HTERT RPE-1 (cell line): ENCODE results near the gene ASB10.

Experiments
- in situ Hi-C: fragments of 300-500 bp; cut with MboI; formaldehyde crosslinking; loops from 4 replicates; pipeline ENCODE4 v1.14.3; 2020; ENCODE audit warnings: low sequenced_read_pairs

The ASB10 gene

DNA sequence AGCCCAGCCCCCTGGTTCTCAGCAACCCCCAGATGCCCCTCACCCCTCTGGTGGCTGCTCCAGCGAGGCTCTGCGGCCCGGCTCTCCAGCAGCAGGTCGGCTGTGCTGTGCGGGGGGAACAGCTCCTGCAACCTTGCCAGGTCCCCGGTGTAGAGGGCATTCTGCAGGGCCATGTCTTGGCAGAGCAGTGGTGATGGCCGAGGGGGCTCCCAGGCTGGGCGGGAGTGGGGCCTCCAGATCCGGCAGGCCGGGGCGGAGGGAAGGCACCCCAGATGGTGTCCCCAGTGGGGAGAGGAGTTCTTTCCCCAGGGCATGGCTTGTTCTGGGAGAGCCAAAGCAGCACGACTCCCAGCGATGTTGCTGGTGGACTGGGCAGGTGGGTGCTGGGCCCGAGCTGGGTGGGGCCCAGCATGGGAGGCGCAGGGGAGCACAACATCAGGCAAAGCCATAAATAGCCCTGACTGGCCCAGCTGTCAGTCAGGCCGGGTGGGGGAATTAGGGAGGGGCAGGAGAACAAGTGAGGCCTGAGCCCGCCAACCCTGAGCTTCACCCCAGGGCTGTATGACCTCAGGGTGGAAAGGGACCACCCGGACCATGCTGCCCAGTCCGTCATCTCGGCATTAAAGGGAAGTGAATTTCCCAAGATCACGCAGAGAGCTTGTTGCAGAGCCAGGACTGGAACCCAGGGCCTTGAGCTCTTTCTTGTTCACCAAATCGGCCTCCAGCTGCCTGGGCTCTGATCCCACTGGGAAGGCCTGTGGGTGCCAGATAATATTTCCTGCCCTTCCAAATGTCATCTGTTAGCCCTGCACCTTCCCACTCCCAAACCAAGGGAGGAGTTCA is 580 bp upstream of the ASB10 start:
- in situ Hi-C loops, result no loop called here

DNA sequence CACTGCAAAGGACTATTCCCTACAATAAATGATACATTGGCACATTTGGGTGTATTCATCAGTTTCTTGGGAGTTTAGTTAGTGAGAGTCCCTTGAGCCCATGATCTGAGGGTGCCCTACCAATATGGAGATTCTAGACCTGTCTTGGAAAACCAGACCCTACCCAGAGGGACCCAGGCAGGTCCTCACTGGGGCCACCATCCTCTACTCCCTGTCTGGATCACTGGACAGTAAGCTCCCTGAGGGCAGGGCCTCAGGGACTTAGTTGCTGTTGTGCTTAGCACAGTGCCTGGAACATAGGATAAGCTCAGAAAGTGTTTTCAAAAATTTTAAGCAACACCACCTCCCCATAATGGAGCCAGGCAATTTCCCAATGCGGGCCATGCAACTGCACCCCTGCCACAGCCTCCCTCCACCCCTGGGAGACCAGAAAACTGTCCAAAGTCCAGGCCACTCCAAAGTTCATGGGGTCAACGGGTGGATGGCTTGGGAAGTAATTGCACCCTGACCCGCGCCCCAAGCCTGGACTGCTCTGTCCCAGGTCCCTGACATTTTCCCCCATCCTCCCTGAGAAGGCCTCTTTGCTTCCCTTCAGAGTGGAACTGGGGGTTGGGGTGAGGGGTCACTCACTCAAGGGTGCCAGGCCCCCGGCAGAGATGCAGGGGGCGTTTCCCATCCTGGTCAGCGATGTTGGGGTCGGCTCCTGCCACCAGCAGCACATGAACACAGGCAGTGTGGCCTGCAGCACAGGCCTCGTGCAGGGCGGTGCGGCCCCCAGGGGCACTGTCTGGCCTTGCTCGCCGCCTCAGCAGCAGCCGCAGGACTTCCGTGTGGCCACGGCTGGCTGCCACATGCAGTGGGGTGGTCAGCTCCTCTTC is 1.0 kb downstream of the ASB10 start:
- in situ Hi-C loops, result no loop called here

DNA sequence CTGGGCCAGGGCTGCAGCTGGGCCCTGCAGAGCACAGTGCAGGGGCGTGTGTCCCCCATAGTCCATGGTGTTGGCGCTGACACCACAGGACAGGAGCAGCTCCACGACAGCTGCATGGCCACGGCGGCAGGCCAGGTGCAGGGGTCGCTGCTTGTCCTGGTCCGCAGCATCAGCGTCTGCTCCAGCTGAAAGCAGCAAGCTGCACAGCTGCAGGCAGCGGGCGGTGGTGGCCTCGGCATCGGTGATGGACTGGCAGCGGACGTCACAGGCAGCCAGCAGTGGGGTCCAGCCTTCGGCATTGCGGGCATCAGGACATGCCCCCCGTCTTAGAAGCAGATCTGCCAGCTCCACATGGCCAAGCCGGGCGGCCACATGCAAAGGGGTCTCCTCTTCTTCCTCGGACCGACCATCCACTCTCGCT is 6.0 kb downstream of the ASB10 start:
- in situ Hi-C loops, result no loop called here

DNA sequence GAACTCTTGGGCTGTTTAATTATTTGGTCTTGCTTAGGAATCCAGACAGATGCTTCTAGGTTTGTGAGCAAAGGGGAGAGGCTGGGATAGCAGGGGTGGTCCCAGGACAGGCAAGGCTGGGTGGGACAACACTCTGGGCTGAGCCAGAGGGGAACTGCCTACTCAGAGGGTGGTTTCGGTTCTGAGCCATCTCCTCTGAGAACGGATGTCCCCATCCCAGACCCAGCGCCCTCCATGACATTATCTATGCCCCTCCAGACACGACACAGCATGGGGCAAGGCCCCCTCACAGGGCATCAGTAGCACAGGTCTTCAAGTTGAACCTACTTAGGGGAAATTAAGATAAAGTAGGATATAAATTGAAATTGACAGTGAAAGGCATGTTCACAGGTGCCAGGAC is 7.1 kb downstream of the ASB10 start:
- in situ Hi-C loops, result no loop called here

DNA sequence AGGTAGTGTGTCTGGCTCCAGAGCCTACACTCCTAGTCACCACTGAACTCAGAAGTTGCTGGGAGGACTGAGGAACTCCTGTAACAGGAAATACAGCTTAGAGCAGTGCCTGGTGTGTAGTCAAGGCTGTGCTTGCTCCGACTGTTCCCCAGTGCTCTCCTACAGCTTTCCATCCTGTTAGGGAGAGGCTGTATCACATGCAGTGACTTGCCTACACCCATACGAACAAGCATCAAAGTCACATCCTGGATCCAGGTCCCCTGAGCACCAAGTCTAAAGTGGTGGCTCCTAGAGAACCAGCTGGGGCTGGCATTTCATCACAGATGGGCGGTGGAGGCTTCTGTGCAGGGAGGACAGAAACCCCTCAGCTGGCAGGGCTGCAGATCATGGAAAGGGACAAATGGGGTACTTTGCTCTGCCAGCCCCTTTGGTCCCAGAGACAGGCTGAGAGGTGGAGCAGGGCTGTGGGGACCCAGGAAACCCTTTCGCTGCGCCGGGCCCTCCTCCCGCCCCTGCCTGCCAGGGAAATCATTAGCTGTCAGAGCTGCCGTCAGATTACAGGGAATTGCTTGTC is 7.7 kb downstream of the ASB10 start:
- in situ Hi-C loops, result no loop called here

DNA sequence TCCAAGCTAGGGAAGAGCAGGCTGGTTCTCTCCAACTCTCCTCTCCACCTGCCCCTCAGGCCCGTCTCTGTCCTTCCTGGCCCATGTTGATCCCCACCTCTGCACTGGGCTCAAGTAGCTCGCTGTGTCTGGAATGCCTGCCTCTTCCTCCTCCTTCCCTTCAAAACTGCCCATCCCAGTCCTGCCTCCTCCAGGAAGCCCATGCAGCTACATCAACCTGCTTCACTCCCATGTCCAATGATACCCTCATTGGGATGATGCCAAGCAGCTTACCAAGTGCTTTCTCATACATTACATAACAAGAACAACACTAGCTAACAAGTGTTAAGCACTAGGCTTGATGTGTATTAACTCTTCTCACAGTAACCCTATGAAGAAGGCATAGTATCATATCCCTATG is 8.2 kb downstream of the ASB10 start:
- in situ Hi-C loops, result no loop called here

DNA sequence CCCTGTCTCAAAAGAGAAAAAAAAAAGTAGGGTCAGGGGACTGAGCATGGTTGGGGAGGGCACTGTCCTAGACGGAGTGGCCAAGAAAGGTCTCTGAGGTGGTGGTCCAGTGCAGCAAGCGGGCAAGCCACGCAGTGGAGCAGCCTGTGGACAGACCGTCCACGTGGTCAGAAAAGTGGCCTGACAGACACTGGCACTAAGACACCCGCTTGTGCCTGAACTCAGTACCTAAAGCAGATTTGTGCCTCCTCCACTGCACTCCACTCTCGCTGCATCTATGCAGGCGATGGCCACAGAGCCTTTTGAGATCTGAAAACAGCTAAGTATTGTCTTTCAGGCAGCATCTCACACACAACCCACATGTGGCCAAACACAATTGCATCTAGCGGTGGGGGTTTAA is 8.8 kb downstream of the ASB10 start:
- in situ Hi-C loops, result no loop called here

DNA sequence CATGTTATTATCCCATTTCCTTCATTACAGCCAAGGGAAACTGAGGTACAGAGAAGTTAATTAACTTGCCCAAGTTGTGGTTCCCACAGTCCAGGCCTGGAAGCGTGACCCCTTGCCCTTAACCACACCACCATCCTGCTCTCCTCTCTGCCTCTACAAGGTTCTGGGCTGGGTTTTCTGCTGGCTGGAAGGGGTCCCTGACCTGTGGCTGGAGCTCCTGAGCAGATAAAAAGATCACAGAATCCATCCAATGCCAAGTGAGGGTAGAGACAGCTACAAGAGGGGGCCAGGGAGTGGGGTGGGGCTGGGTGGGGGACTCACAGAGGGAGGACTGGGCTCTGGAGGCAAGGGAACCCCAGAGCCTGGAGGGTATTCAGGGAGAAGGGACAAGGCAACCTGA is 9.7 kb downstream of the ASB10 start:
- in situ Hi-C loops, result no loop called here

DNA sequence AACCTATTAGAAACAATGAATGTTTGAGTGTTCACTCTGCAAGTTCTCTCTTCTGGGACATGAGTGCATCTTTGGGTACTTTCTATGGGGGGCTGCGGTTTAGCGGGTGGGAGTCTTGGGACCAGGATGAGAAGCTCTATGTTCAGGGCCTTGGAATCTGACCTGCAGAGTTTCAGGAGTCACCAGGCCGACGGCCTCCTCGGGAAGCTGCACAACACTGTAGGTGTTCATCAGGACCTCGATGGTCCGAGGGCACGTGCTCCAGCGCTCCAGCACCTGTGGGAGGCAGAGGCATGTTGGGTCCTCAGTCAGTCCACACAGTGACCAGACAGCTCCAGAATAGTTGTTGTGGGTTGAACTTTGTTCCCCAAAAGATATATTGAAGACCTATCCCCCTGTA is 10.6 kb downstream of the ASB10 start:
- in situ Hi-C loops, result no loop called here

DNA sequence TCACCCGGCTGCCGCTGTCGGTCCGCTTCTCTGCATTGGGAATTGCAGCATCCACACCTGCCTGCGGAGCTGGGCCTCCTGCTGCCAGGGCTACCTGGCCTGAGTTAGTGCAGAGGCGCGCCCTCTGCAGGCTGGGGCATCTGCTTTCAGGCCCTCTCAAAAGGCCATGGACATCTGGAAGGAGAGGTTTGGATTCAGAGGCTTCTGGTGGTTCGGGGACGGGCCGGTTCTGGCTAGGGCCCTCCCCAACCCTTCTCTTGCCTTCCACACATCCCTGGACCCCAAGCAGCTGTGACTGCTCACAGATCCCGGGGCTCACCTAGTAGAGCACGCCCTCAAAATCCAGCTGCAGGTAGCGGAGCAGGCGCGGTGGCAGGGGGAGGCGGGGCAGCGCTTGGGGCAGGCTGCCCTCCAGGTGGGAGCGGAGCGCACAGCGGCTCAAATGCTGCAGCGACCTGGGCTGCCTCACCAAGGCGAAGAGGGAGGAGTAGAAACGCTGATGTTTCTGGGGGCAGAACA is 11.2 kb downstream of the ASB10 start:
- in situ Hi-C loops, result no loop called here

DNA sequence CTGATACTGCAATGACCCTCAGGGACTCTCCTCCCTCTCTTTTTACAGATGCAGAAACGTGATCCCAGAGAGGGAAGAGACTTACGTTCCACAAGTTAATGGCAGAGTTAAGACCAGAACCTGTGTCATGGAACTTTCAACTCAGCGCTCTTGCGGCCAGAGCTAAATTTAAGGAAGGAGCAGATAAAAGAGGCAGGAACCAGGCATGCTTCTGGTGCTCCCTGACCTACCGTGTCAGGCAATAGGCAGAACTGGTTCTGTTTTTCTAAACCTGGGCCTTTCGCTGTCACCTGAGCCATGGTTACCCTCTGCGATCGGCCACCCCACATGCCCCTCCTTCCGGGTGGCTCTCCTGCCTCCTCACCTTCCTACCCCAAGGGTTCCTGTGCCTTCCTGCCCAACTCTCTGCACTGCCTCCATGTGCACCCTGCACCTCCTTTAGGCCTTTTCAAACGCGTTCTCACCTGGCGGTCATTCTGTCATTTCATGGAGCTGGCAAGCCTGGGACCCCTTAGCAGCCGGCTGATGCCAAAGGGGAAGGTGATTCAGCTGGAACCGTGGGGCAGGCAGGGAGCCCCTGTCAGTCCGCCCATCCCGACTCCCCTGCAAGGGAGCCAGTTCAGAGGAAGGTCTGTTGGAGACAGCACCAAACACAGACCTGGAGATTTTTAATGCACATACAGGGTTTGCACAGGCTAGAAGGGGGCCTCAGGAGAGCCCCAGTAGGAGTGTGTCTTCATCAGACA is 11.8 kb downstream of the ASB10 start:
- in situ Hi-C loops, result no loop called here

DNA sequence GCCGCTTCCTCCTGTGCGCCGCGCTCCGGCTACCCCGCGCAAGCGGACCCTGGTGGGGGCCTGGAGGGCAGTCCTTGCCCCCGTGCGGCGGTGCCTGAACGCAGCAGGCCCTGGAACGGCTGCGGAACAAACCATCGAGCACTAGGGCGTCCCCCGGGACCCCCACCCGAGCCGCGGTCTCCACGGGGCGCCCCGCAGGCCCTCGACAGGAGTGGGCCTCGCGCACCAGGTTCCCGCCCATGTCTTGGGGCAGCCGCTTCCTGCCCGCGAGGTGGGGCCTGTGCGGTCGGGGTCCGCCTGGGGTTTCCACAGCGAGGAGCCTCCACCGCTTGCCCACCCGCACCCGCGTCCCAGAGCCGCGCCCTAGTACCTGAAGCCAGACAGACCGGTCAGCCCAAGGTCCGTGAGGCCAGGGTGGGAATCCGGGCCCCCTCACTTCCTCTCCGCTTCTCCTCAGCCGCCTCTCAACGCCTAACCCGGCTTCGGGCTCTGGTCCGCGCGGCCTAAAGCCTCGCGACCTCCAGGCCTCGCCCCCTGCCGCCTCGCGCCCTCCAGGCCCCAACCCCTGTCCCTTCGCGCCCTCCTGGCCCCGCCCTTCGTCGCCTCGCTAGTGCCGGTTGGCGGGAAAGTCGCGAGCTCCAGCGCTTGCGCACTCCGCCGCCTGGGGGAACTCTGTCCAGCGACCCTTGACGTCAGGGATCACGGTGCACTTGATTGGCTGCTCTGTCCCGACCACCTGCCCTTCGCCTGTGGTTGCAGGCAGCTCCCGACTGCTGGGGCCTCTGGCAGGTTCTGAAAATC is 12.6 kb downstream of the ASB10 start:
- in situ Hi-C loops, result no loop called here

DNA sequence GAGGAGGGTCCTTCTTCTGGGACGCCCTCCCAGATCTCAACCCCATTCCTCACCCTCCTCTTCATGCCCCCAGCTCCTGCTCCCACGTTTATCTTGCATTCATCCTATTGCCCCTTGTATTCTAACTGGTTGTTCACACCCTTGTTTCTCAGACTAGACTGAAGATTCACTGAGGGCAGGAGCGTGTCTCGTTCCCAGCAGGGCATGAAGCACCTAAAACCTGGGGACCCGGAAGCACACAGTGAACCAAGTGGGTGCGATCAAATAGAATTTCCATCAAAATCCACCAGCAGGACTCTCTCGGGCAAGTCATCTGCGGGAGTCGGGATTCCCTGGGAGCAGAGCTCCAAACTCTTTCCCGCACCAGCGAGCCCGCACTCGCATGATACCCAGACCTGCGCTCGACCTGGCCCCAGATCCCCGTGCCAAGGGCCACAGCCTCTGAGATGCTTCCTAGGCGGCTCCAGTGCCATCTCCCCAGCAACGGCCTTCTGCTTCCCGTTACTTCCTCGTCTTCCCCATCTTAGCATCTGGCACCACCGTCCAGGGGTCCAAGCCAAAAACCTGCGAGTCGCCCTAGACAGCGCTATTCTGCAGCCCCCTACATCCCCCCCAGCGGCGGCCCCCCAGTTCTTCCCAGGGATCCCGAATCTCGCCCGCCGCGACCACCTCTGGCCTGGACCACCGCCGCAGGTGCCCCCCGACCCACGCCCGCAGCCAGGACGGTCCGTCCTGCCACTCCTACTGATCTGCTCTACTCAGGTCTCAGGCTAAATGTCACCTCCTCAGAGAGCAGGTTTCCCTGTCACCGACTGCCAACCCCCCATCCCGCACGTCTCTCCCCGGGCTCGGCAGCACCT is 13.4 kb downstream of the ASB10 start:
- in situ Hi-C loops, result no loop called here

DNA sequence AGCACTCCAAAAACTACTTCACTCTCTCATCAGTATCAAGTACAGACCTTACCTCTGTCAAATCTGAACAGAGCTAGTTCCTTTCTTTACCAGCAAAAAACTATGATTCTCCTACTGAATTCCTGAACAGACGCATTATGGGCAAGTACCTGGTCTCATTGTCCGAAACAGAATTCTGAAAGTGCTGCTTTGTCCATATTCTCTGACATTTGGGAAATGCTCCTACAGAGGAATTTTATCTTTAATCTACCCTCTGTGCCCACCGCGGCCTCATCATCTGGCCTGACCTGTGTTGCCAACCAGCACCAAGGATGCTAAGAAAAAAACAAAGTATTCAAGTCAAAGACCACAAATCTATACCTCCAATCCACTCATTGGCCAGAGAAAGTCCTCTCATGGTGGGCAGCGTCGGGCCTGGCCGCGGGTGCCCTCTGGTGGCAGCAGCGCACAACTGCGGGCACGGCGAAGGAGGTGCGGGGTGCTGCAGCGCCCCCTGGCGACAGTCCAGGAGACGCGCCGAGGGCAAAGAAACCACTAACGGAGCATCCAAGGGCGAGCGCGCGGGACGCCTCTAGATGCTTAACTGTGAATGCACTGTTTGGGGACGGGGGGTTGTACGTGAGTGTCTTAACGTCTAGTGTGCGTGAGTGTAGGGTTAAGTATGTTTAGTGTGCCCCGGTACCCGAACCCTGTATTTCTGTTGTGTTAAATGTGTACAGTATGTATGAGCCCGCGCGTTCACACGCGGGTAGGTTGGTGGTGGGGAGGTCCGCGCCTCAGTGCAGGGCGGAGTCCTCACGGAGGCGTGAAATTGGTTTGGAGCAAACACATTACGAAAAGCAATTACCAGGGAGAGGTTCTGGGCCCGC is 14.5 kb downstream of the ASB10 start:
- in situ Hi-C loops, result no loop called here

DNA sequence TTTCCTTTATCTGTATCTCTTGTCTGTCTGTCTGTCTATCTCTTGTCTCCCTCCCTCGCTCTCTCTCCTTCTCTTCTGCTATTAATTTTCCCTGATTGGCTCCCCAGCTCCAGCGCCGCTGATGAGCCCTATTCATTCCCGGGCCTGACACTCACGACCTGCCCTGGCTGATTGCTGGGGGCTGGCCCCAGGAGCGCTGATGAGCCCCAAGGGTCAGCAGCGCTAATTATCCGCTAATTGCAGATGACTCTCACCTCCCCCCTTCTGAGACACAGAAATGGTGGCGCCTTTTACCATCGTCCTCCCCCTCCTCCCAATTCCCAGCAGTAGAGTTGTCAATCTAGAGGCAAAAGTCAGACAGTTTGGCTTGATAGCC is 18.3 kb downstream of the ASB10 start:
- in situ Hi-C loops, result no loop called here

DNA sequence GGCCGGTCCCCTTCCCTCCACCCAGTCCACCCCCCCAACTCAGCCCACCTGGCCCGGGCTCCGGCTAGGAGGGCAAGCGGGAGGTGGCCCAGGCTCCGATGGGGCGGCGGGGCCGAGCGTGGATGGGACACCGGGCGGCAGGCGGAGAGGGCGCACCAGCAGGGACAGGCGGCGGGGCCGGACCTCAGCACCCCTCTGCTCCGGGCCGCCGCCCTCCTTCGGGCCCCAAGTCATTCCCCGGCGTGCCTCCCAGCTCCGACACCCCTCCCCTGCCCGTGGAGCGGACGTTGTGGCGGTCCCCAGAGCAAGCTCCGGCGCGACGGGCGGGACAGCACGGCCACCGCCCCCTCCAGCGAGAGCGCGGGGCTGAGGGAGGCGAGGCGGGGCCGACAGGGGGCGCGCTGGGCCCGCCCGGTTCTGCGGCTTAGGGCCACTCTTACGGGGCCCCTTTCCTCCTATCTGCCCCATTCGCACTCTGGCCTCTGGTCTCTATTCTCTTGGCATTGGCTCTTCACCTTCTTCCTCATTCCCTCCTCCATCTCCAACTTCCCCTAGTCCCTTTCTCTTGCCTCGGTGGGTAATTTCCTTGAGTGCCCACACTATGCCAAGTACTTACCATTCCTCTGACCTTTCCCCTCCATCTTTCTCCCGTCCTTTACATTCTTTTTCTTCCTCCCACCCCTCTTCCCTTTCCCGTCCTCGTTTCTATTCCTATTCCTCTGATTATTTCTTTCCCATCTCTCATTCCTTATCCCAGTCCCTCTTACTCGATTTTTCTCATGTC is 18.9 kb downstream of the ASB10 start:
- in situ Hi-C loops, result no loop called here

DNA sequence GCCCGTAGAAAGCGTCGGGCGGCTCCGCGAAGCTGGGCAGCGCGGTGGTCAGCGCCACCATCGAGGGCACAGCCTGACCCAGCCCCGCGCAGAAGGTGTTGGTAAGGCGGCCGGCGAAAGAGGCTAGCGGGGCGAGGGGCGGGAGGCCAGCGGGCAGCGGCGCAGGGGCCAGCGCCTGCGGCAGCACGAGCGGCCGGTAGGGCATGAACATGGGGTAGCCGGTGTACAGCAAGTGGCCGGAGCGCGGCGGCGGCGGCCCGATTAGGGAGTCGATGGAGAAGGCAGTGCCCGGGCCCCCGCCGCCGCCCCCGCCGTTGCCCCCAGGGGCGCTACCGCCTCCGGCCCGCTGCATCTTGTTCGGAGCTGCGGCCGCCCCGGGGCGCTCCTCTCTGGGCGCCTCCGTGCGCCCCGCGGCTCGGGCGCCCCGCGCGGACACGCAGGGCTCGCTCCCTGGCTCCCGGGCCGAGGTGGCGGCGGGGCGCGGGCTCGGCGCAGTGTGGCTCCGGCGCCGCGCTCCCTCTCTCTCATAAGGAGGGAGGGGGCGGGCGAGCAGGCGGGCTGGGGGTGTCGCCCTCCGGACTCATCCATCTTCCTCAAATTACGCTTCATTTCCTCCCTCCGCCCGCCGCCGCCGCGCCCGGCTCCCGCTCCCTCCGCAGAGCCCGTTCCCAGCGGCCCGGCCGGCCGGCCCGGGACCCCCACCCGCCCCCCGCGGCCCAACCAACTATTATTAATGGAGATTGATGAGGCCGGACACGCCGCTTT is 19.7 kb downstream of the ASB10 start, which contains the start of gene GBX1:
GBX1 (minus strand) TSS at position 498 of the 765 bp plus-strand sequence; CDS start at position 352, 146 bp downstream.
- in situ Hi-C loops, result no loop called here
